Effector memory CD4-positive, alpha-beta T cell (primary cell): Measurements from ENCODE around the gene FASLG.
A peak's percentile ranks its signal among the peaks of the same experiment; 100 is the strongest.
"Not testable (repeated sequence)": the region's sequence is repeated elsewhere in the genome, so short reads cannot be mapped to it uniquely, and the experiment has no call there.

Experiments used
- DNase-seq, 3 donors: peaks; one replicate each; pipeline ENCODE4 v3.0.0-alpha.2; 2020
- H3K27ac ChIP-seq: 2 replicates; pipeline ENCODE4 v1.7.0; 2013; ENCODE audit warnings: mild to moderate bottlenecking, low read length, moderate library complexity; ENCODE audit not compliant: insufficient read depth, poor library complexity, severe bottlenecking
- H3K27me3 ChIP-seq: replicated peaks from 2 replicates; pipeline ENCODE4 v1.7.0; 2013; ENCODE audit warnings: mild to moderate bottlenecking, low read length; ENCODE audit not compliant: insufficient read depth, control insufficient read depth, poor library complexity, severe bottlenecking
- H3K36me3 ChIP-seq: 2 replicates; pipeline ENCODE4 v1.7.0; 2013; ENCODE audit warnings: mild to moderate bottlenecking, low read length, moderate library complexity; ENCODE audit not compliant: control insufficient read depth, insufficient read depth
- H3K4me1 ChIP-seq: 2 replicates; pipeline ENCODE4 v1.7.0; 2013; ENCODE audit warnings: low read length, mild to moderate bottlenecking; ENCODE audit not compliant: control insufficient read depth, insufficient read depth, poor library complexity, severe bottlenecking
- H3K4me3 ChIP-seq: 2 replicates; pipeline ENCODE4 v1.7.0; 2013; ENCODE audit warnings: low read length, low read depth, mild to moderate bottlenecking; ENCODE audit not compliant: insufficient read depth, poor library complexity, severe bottlenecking
- H3K9me3 ChIP-seq: 2 replicates; pipeline ENCODE4 v1.7.0; 2013; ENCODE audit warnings: mild to moderate bottlenecking, low read length, moderate library complexity; ENCODE audit not compliant: control insufficient read depth

Gene FASLG

GRCh38 chr1:172674831-172675613 lies 16.1 kb downstream of the FASLG start:
- no peak overlapping the region for H3K27ac ChIP-seq
- peaks cover 31% of the 10 kb centered on the region for H3K4me1 ChIP-seq

GRCh38 chr1:172679000-172679772 lies 20.3 kb downstream of the FASLG start:
- Histone ChIP-seq H3K4me3 (no peak overlapping the region), H3K27me3 (no peaks in the 10 kb centered on the region), H3K9me3 (no peaks in the 10 kb centered on the region), H3K27ac (no peak overlapping the region), H3K4me1 (peaks cover 25% of the 10 kb centered on the region), H3K36me3 (no peaks in the 10 kb centered on the region)
- no peak for DNase-seq

More at GRCh38 chr1:172674831-172675613, 16.1 kb downstream of the FASLG start:
- DNase-seq: no peak
- Histone ChIP-seq H3K4me3 (no peak overlapping the region), H3K36me3 (no peaks in the 10 kb centered on the region), H3K9me3 (no peaks in the 10 kb centered on the region), H3K27me3 (no peaks in the 10 kb centered on the region)

- Histone ChIP-seq H3K36me3 (no peaks in the 10 kb centered on the region), H3K4me3 (no peak overlapping the region), H3K9me3 (no peaks in the 10 kb centered on the region), H3K4me1 (peaks cover 18% of the 10 kb centered on the region), H3K27me3 (no peaks in the 10 kb centered on the region), H3K27ac (no peak overlapping the region)
- DNase-seq: no peak
Measured at GRCh38 chr1:172680244-172680643, 21.3 kb downstream of the FASLG start.

GRCh38 chr1:172680733-172681275 lies 21.9 kb downstream of the FASLG start:
- H3K27ac ChIP-seq: no peak overlapping the region
- no peaks in the 10 kb centered on the region for H3K27me3 ChIP-seq
- DNase-seq: no peak
- no peaks in the 10 kb centered on the region for H3K9me3 ChIP-seq
- H3K36me3 ChIP-seq: no peaks in the 10 kb centered on the region
- H3K4me3 ChIP-seq: no peak overlapping the region
- H3K4me1 ChIP-seq: peaks cover 13% of the 10 kb centered on the region

GRCh38 chr1:172682812-172683211 lies 23.9 kb downstream of the FASLG start:
- Histone ChIP-seq H3K27me3 (no peaks in the 10 kb centered on the region), H3K27ac (no peak overlapping the region), H3K4me3 (no peak overlapping the region), H3K4me1 (peaks cover 13% of the 10 kb centered on the region), H3K36me3 (no peaks in the 10 kb centered on the region), H3K9me3 (no peaks in the 10 kb centered on the region)
- no peak for DNase-seq

- Histone ChIP-seq H3K27ac (no peak overlapping the region), H3K4me3 (no peak overlapping the region), H3K9me3 (no peaks in the 10 kb centered on the region), H3K4me1 (peaks cover 4% of the 10 kb centered on the region), H3K36me3 (no peaks in the 10 kb centered on the region), H3K27me3 (no peaks in the 10 kb centered on the region)
- DNase-seq: no peak
Measured at GRCh38 chr1:172686143-172686542, 27.2 kb downstream of the FASLG start.

- H3K36me3 ChIP-seq, H3K4me1 ChIP-seq, H3K4me3 ChIP-seq, H3K27ac ChIP-seq, H3K27me3 ChIP-seq, DNase-seq, H3K9me3 ChIP-seq: not testable (repeated sequence)
Measured at GRCh38 chr1:172688428-172689085, 29.7 kb downstream of the FASLG start.

- H3K4me3 ChIP-seq, H3K36me3 ChIP-seq, DNase-seq, H3K27me3 ChIP-seq, H3K9me3 ChIP-seq, H3K4me1 ChIP-seq, H3K27ac ChIP-seq: not testable (repeated sequence)
Measured at GRCh38 chr1:172690925-172691324, 32.0 kb downstream of the FASLG start.

GRCh38 chr1:172697534-172698002 lies 38.7 kb downstream of the FASLG start:
- H3K4me3 ChIP-seq: no peak overlapping the region
- H3K27ac ChIP-seq: peak overlapping the region; percentile 82
- H3K9me3 ChIP-seq: no peaks in the 10 kb centered on the region
- DNase-seq: no peak
- H3K27me3 ChIP-seq: no peaks in the 10 kb centered on the region
- no peaks in the 10 kb centered on the region for H3K36me3 ChIP-seq
- peaks cover 59% of the 10 kb centered on the region for H3K4me1 ChIP-seq
